Mucosa of rectum (tissue), 2 donors: ENCODE measurements around the gene ADARB2.

Experiments
- H3K27ac ChIP-seq, 2 donors: one replicate each; pipeline ENCODE4 v1.7.0; 2013; ENCODE audit warnings: inconsistent platforms in 2 of 2, low read depth in 2 of 2, low read length in 2 of 2
- H3K27me3 ChIP-seq, 2 donors: one replicate each; pipeline ENCODE4 v1.7.0; 2013; ENCODE audit warnings: low read length in 2 of 2; ENCODE audit not compliant: control insufficient read depth in 2 of 2, insufficient read depth in 2 of 2
- H3K36me3 ChIP-seq, 2 donors: one replicate each; pipeline ENCODE4 v1.7.0; 2013; ENCODE audit warnings: low read length in 2 of 2; ENCODE audit not compliant: control insufficient read depth in 2 of 2, insufficient read depth in 2 of 2
- H3K4me1 ChIP-seq, 2 donors: one replicate each; pipeline ENCODE4 v1.7.0; 2013; ENCODE audit warnings: low read length in 2 of 2, mild to moderate bottlenecking in 1 of 2; ENCODE audit not compliant: control insufficient read depth in 2 of 2, insufficient read depth in 2 of 2
- H3K4me3 ChIP-seq, 2 donors: one replicate each; pipeline ENCODE4 v1.7.0; 2013; ENCODE audit warnings: low read length in 2 of 2
- H3K9ac ChIP-seq, 2 donors: one replicate each; pipeline ENCODE4 v1.7.0; 2013; ENCODE audit warnings: low read length in 2 of 2, low read depth in 1 of 2, mild to moderate bottlenecking in 1 of 2
- H3K9me3 ChIP-seq, 2 donors: one replicate each; pipeline ENCODE4 v1.7.0; 2013; ENCODE audit warnings: low read length in 2 of 2; ENCODE audit not compliant: control insufficient read depth in 2 of 2
- donor health status: healthy.
- donor health status: Normal muscosa, but diverticular disease.

ADARB2 gene

DNA sequence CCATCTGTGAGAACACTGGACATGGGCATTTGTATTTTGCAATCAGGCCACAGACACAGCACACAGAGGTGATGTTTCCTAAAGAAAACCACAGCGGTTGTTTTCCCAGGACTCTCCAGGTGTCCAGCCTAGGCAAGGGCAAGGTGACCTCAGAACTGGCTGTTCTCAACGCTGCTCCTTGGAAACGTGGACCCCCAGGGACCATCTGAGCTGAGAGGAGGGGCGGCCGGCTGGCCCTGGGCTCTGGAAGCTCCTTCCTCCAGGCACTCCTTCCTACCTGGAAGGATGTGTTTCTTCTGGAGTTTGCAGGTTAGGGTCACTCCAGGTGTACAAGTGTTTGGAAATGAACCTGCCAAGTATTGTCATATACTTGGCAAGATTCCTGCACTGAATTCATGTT lies 103.1 kb downstream of the ADARB2 start:
- no peak overlapping the region for H3K4me3 ChIP-seq
- no peak overlapping the region for H3K9ac ChIP-seq
- no peaks in the 10 kb centered on the region for H3K27me3 ChIP-seq
- no peak overlapping the region for H3K27ac ChIP-seq
- no peaks in the 10 kb centered on the region for H3K4me1 ChIP-seq
- no peaks in the 10 kb centered on the region for H3K9me3 ChIP-seq
- no peaks in the 10 kb centered on the region for H3K36me3 ChIP-seq

DNA sequence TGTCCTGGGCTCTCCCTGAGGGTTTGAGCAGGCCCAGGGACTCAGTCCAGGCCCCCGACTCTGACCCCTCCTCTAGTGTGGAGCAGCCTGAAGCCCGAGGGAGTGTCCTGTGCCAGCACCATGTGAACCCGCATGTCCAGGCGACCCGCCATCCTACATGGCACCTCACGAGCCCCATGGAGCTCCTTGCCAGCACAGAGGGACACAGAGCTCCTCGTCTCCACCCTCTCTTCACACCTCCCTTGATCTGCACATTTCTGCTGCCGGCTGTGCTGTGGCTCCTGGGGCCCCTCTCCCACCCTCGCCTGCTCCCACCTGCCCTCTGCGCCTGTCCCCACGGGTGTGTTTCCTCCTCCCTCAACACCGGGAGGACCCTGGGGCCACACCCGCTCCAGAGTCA lies 103.5 kb downstream of the ADARB2 start:
- Histone ChIP-seq H3K4me1 (no peaks in the 10 kb centered on the region), H3K36me3 (no peaks in the 10 kb centered on the region), H3K27me3 (no peaks in the 10 kb centered on the region), H3K27ac (no peak overlapping the region), H3K4me3 (no peak overlapping the region), H3K9ac (no peak overlapping the region), H3K9me3 (no peaks in the 10 kb centered on the region)

- Histone ChIP-seq H3K36me3 (no peaks in the 10 kb centered on the region), H3K9me3 (no peaks in the 10 kb centered on the region), H3K9ac (no peak overlapping the region), H3K4me1 (no peaks in the 10 kb centered on the region), H3K4me3 (no peak overlapping the region), H3K27me3 (no peaks in the 10 kb centered on the region), H3K27ac (no peak overlapping the region)
Observed at GRCh38 chr10:1632596-1632995, 104.7 kb downstream of the ADARB2 start.

DNA sequence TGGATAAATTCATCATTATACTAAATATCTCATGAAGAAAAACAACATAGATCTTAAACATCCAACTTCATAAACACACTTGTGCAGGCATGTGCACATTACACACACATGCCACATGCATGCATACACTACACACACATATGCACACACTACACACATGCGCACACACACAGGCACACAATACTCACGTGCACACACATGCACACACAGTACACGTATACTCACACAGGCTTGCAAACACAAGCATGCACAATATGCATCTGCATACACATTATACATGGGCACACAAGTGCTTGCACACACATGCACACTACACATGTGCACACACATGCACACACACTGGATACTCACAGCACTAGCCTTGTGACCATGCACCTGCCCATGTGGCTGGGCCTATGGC lies 105.2 kb downstream of the ADARB2 start:
- H3K9ac ChIP-seq, result no peak overlapping the region
- H3K27ac ChIP-seq, result no peak overlapping the region
- no peaks in the 10 kb centered on the region for H3K36me3 ChIP-seq
- H3K27me3 ChIP-seq, result no peaks in the 10 kb centered on the region
- no peak overlapping the region for H3K4me3 ChIP-seq
- no peaks in the 10 kb centered on the region for H3K9me3 ChIP-seq
- no peaks in the 10 kb centered on the region for H3K4me1 ChIP-seq

- Histone ChIP-seq H3K27ac (no peak overlapping the region), H3K9ac (no peak overlapping the region), H3K4me1 (no peaks in the 10 kb centered on the region), H3K36me3 (no peaks in the 10 kb centered on the region), H3K9me3 (no peaks in the 10 kb centered on the region), H3K27me3 (no peaks in the 10 kb centered on the region), H3K4me3 (no peak overlapping the region)
Observed at GRCh38 chr10:1631282-1631681, 106.0 kb downstream of the ADARB2 start.

DNA sequence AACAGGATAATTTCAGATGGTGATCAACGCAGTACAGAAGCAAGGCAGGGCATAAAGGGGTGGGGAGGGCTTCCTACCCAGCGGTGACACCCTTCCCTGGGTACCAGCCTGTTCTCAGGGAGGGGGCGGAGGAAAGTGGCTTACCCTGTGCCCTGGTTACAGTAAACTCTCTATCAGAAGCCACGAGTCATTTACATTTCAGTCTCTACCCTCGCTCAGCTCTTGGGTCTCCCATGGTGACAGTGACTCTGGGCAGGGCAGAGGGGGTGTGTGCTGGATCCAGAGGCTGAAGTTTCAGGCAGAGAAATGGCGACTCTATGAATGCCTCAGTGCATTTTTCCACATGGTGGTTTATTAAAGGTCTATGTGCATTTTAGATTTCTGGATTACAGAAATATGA lies 107.0 kb downstream of the ADARB2 start:
- Histone ChIP-seq H3K4me3 (no peak overlapping the region), H3K9ac (no peak overlapping the region), H3K4me1 (no peaks in the 10 kb centered on the region), H3K36me3 (no peaks in the 10 kb centered on the region), H3K9me3 (no peaks in the 10 kb centered on the region), H3K27ac (no peak overlapping the region), H3K27me3 (no peaks in the 10 kb centered on the region)

DNA sequence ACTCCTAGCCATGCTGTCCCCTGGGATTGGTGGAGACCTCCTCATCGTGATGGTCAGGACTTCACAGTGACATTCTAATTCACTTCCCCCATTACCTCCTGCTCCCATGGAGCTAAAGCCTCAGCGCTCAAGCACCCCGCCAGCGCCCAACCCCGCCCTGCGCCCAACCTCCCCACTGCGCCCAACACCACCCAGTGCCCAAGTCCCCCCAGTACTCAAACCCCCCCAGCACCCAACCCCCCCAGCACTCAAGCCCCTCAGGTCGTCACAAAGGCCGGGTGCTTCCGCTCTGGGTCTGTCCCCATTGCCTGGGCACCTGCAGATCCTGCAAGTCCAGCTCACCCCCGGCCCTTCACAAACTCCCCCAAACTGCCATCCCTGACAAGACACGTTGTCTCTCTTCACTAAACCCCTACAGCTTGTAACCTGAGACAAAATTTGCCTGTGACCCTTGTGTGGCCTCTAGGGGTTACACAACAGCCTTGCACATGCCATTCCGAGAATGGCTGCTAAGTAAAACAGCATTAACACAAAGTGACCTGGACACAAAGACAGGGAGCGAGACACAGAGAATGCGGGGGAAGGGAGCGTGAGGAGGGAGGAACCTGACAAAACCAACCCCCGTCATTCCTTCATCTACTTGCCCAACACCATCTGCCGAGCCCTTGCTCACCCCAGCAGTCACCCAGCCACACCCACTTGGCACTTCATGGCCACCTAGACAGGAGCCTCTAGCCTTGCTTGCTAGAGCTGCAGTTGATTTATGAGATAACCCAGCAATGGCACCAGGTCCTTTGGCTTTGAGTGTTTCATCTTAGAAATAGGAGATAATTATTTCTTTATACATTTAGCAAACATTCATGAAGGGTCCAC lies 107.8 kb downstream of the ADARB2 start:
- Histone ChIP-seq H3K9ac (no peak overlapping the region), H3K9me3 (no peaks in the 10 kb centered on the region), H3K4me1 (no peaks in the 10 kb centered on the region), H3K36me3 (no peaks in the 10 kb centered on the region), H3K27me3 (no peaks in the 10 kb centered on the region), H3K4me3 (no peak overlapping the region), H3K27ac (no peak overlapping the region)

DNA sequence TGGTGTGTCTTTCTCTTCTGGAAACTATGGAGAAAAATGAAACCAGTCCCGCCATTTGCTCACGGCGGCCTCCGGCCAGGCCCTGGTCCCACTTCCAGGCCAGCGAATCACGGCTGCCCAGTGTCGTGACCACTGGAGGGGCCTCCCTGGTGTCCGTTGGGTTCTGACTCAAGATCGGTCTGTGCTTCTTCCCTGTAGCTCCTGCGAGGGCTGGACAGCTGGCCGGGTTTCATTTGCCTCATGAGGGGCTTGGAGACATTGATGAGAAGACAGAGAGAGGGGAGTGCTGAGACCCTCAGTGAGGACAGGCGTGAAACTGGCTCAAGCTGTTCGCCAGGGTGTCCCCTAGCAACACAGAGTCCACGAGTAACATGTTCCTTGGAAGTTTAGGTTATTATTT lies 108.6 kb downstream of the ADARB2 start:
- H3K9ac ChIP-seq, result no peak overlapping the region

GRCh38 chr10:1627945-1628344 lies 109.4 kb downstream of the ADARB2 start:
- Histone ChIP-seq H3K9ac (no peak overlapping the region), H3K9me3 (no peaks in the 10 kb centered on the region), H3K27me3 (no peaks in the 10 kb centered on the region), H3K36me3 (no peaks in the 10 kb centered on the region), H3K4me3 (no peak overlapping the region), H3K27ac (no peak overlapping the region), H3K4me1 (no peaks in the 10 kb centered on the region)

More for the DNA sequence above, 108.6 kb downstream of the ADARB2 start:
- H3K9me3 ChIP-seq, result no peaks in the 10 kb centered on the region
- no peaks in the 10 kb centered on the region for H3K4me1 ChIP-seq
- no peaks in the 10 kb centered on the region for H3K27me3 ChIP-seq
- H3K36me3 ChIP-seq, result no peaks in the 10 kb centered on the region
- no peak overlapping the region for H3K27ac ChIP-seq
- H3K4me3 ChIP-seq, result no peak overlapping the region

DNA sequence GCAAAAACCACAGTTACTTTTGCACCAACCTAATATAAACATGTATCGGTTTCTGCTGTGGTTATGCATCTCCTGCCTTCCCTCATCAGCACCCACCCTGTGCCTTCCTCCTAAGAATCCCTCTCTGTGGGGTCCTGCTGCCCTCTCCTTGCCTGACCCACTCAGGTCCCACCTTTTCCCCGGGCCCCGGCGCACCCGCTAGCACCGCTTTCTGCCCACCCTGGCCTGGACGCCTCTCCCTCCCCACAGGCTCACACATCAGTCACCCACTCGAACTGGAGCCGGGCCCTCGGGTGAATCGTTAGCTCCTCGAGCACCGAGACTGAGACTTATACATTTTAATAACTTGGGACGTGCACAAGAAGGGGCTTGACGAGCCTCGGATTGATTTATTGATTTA lies 110.5 kb downstream of the ADARB2 start:
- Histone ChIP-seq H3K9ac (no peak overlapping the region), H3K36me3 (no peaks in the 10 kb centered on the region), H3K4me3 (no peak overlapping the region), H3K9me3 (no peaks in the 10 kb centered on the region), H3K27me3 (no peaks in the 10 kb centered on the region), H3K27ac (no peak overlapping the region), H3K4me1 (no peaks in the 10 kb centered on the region)
